Keratinocyte (primary cell): Measurements from ENCODE around the gene RPEL1. TPM values are rescaled to one million over a fixed set of nuclear protein-coding genes. Genes with fewer than 3 reads are reported as not detected.
"Not testable (repeated sequence)": the region's sequence is repeated elsewhere in the genome, so short reads cannot be mapped to it uniquely, and the experiment has no call there.

Experiments
- DNase-seq: peaks from one replicate; pipeline ENCODE4 v3.0.0-alpha.2; 2011; ENCODE audit warnings: low read depth, missing footprints, low spot score
- FAIRE-seq: peaks from 2 replicates; lab custom pipeline; 2011; peaks lifted over from hg19 to GRCh38; lab: Jason Lieb, UNC
- H2AFZ ChIP-seq: 2 replicates; pipeline ENCODE4 v1.6.0; 2012; ENCODE audit warnings: low read length, control low read depth, inconsistent platforms; ENCODE audit not compliant: control insufficient read depth
- H3K27ac ChIP-seq: 2 replicates; pipeline ENCODE4 v1.5.1; 2011; ENCODE audit warnings: low read length; ENCODE audit not compliant: control insufficient read depth, insufficient read depth
- H3K27me3 ChIP-seq: 3 replicates; pipeline ENCODE4 v1.6.0; 2011; ENCODE audit warnings: low read length; ENCODE audit not compliant: control insufficient read depth, insufficient read depth; ENCODE audit errors: extremely low read depth
- H3K36me3 ChIP-seq, 2 experiments: 2 replicates in 1 of 2; 3 replicates in 1 of 2; pipeline ENCODE4 v1.5.1; 2011; ENCODE audit warnings: low read length in 2 of 2, mild to moderate bottlenecking in 1 of 2; ENCODE audit not compliant: control insufficient read depth in 2 of 2, insufficient read depth in 2 of 2; ENCODE audit errors: extremely low read depth in 1 of 2
- H3K4me1 ChIP-seq: 3 replicates; pipeline ENCODE4 v1.5.1; 2011; ENCODE audit warnings: low read length; ENCODE audit not compliant: control insufficient read depth, insufficient read depth; ENCODE audit errors: extremely low read depth
- H3K4me2 ChIP-seq: 3 replicates; pipeline ENCODE4 v1.6.0; 2011; ENCODE audit warnings: low read depth, low read length; ENCODE audit not compliant: control insufficient read depth, insufficient read depth; ENCODE audit errors: extremely low read depth
- H3K4me3 ChIP-seq, 3 experiments: fragments of 200-600 bp in 1 of 3; sonication (generic) in 1 of 3; 2 replicates in 2 of 3; 3 replicates in 1 of 3; pipeline ENCODE4 v1.5.1; 2011 to 2016; ENCODE audit warnings: low read length in 3 of 3, mild to moderate bottlenecking in 3 of 3, control low read depth in 2 of 3, inconsistent platforms in 1 of 3, low read depth in 1 of 3, mixed read lengths in 1 of 3, mixed run types in 1 of 3, moderate library complexity in 1 of 3; ENCODE audit not compliant: control insufficient read depth in 2 of 3, insufficient read depth in 2 of 3; ENCODE audit errors: extremely low read depth in 1 of 3
- H3K79me2 ChIP-seq: 2 replicates; pipeline ENCODE4 v1.6.0; 2012; ENCODE audit warnings: low read length; ENCODE audit not compliant: control insufficient read depth, insufficient read depth
- H3K9ac ChIP-seq: 3 replicates; pipeline ENCODE4 v1.6.0; 2011; ENCODE audit warnings: low read length; ENCODE audit not compliant: control insufficient read depth, insufficient read depth; ENCODE audit errors: extremely low read depth
- H3K9me1 ChIP-seq: 3 replicates; pipeline ENCODE4 v1.6.0; 2011; ENCODE audit warnings: low read length; ENCODE audit not compliant: control insufficient read depth, insufficient read depth; ENCODE audit errors: extremely low read depth
- H3K9me3 ChIP-seq: 2 replicates; pipeline ENCODE4 v1.5.1; 2012; ENCODE audit warnings: low read depth, low read length; ENCODE audit not compliant: control insufficient read depth
- H4K20me1 ChIP-seq: 3 replicates; pipeline ENCODE4 v1.6.0; 2011; ENCODE audit warnings: low read length; ENCODE audit not compliant: control insufficient read depth, insufficient read depth; ENCODE audit errors: extremely low read depth
- CTCF ChIP-seq, 3 experiments: IDR thresholded peaks in 1 of 3; conservative IDR thresholded peaks in 1 of 3; optimal IDR thresholded peaks in 1 of 3; 2 replicates in 2 of 3; 3 replicates in 1 of 3; pipeline versions ENCODE3 to v1.5.1; 2011; ENCODE audit warnings: low read length in 3 of 3, mild to moderate bottlenecking in 3 of 3, moderate library complexity in 2 of 3, control low read depth in 1 of 3, inconsistent platforms in 1 of 3; ENCODE audit not compliant: insufficient read depth in 2 of 3; ENCODE audit errors: extremely low read depth in 1 of 3
- EZH2 ChIP-seq: IDR thresholded peaks from one replicate; pipeline ENCODE4 v1.6.1; 2012; ENCODE audit warnings: inconsistent platforms, mild to moderate bottlenecking, low read length, moderate library complexity
- dilution Hi-C: fragments of 300-500 bp; cut with MboI; formaldehyde crosslinking; loops from one replicate; pipeline ENCODE4 v1.7.0; 2020; ENCODE audit warnings: low sequenced_read_pairs; ENCODE audit not compliant: extremely low pct_ligation_motif_present
- polyA plus RNA-seq, 5 experiments: library from polyadenylated mRNA; depleted of rRNA in 3 of 5; stranded (reverse) in 3 of 5; stranded (forward) in 1 of 5; unstranded in 1 of 5; fragments of >200 nt; gene quantifications; 1 replicate in 1 of 5; 2 replicates in 3 of 5; 3 replicates in 1 of 5; pipeline versions ENCODE4 v1.2.1 to v1.2.3, GENCODE V29; 2011 to 2012; ENCODE audit warnings: missing spikeins in 2 of 5, low read depth in 1 of 5, low replicate concordance in 1 of 5

RPEL1 gene
- polyA plus RNA-seq, 1 donor (not counting 4 experiments of a cell fraction or from before 2014, with no cell fraction given): 0.04 TPM

- DNase-seq: no peak
- Histone ChIP-seq H3K36me3 (no peaks in the 10 kb centered on the region), H3K79me2 (no peaks in the 10 kb centered on the region), H3K9ac (no peak overlapping the region), H4K20me1 (no peaks in the 10 kb centered on the region), H3K27me3 (no peaks in the 10 kb centered on the region), H3K27ac (no peak overlapping the region), H2AFZ (no peak overlapping the region), H3K4me1 (peaks cover 5% of the 10 kb centered on the region), H3K4me3 (no peak overlapping the region), H3K9me3 (no peaks in the 10 kb centered on the region), H3K9me1 (no peaks in the 10 kb centered on the region), H3K4me2 (no peak overlapping the region)
- no peak for FAIRE-seq
- TF ChIP-seq EZH2: no peak
- no peak for TF ChIP-seq CTCF (optimal IDR thresholded peaks at IDR 0.05 in 1 of 3, IDR thresholded peaks at IDR 0.05 in 1 of 3, conservative IDR thresholded peaks at IDR 0.05 in 1 of 3; ENCODE audit: extremely low read depth in 1 of 3, insufficient read depth in 2 of 3, low read length in 3 of 3)
- dilution Hi-C loops: no loop called here
These were observed 30.1 kb upstream of the RPEL1 start for GRCh38 chr10:103215601-103216000.

GRCh38 chr10:103216362-103216761 lies 29.3 kb upstream of the RPEL1 start:
- H3K27me3 ChIP-seq, H3K4me3 ChIP-seq, H3K9me3 ChIP-seq, H3K27ac ChIP-seq, H2AFZ ChIP-seq, H4K20me1 ChIP-seq, DNase-seq, H3K4me1 ChIP-seq, H3K9ac ChIP-seq, H3K36me3 ChIP-seq, dilution Hi-C loops, H3K79me2 ChIP-seq, H3K9me1 ChIP-seq, FAIRE-seq, H3K4me2 ChIP-seq: not testable (repeated sequence)

- H3K4me3 ChIP-seq: no peak overlapping the region
- H4K20me1 ChIP-seq: no peaks in the 10 kb centered on the region
- H3K4me2 ChIP-seq: no peak overlapping the region
- no peak overlapping the region for H2AFZ ChIP-seq
- no peak overlapping the region for H3K9ac ChIP-seq
- no peak for FAIRE-seq
- DNase-seq: no peak
- H3K27ac ChIP-seq: no peak overlapping the region
- no peaks in the 10 kb centered on the region for H3K36me3 ChIP-seq
- no peaks in the 10 kb centered on the region for H3K9me1 ChIP-seq
- dilution Hi-C loops: no loop called here
- TF ChIP-seq CTCF (optimal IDR thresholded peaks at IDR 0.05 in 1 of 3, IDR thresholded peaks at IDR 0.05 in 1 of 3, conservative IDR thresholded peaks at IDR 0.05 in 1 of 3; ENCODE audit: extremely low read depth in 1 of 3, insufficient read depth in 2 of 3, low read length in 3 of 3) (no peak), EZH2 (no peak)
- H3K79me2 ChIP-seq: no peaks in the 10 kb centered on the region
- H3K27me3 ChIP-seq: no peaks in the 10 kb centered on the region
- H3K9me3 ChIP-seq: peaks cover 6% of the 10 kb centered on the region
- H3K4me1 ChIP-seq: peaks cover 5% of the 10 kb centered on the region
These were observed 21.6 kb upstream of the RPEL1 start for GRCh38 chr10:103224133-103224532.

- H3K9me3 ChIP-seq, H4K20me1 ChIP-seq, FAIRE-seq, H3K4me1 ChIP-seq, dilution Hi-C loops, H2AFZ ChIP-seq, H3K9ac ChIP-seq, H3K27ac ChIP-seq, H3K27me3 ChIP-seq, H3K9me1 ChIP-seq, H3K36me3 ChIP-seq, H3K4me3 ChIP-seq, H3K79me2 ChIP-seq, H3K4me2 ChIP-seq, DNase-seq: not testable (repeated sequence)
These were observed 21.0 kb upstream of the RPEL1 start for GRCh38 chr10:103224721-103225120.
